Eye (tissue), 1 donor: ENCODE measurements around the gene AFM.
A peak's percentile ranks its signal among the peaks of the same experiment; 100 is the strongest.

Experiments used
- DNase-seq: peaks from one replicate; pipeline ENCODE4 v3.0.0-alpha.2; 2015

The AFM gene, protein sequence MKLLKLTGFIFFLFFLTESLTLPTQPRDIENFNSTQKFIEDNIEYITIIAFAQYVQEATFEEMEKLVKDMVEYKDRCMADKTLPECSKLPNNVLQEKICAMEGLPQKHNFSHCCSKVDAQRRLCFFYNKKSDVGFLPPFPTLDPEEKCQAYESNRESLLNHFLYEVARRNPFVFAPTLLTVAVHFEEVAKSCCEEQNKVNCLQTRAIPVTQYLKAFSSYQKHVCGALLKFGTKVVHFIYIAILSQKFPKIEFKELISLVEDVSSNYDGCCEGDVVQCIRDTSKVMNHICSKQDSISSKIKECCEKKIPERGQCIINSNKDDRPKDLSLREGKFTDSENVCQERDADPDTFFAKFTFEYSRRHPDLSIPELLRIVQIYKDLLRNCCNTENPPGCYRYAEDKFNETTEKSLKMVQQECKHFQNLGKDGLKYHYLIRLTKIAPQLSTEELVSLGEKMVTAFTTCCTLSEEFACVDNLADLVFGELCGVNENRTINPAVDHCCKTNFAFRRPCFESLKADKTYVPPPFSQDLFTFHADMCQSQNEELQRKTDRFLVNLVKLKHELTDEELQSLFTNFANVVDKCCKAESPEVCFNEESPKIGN

DNA sequence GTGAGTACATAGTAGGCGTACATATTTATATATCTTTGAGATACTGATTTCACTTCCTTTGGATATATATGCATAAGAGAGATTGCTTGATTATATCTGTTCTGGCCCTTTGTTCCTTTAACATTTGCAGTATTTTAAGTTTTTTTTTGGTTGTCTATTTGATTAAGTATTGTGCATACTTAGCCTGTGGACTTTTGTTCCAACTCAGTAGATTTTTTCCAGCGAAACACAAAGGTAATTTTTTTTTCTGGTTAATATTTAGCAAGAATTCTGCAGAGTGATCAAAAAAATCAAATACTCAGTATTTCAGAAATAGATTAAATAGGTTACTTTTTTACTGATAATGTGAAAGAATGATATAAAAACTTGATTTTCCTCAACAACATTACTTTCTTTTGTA is at the start of gene AFM:
TSS of gene AFM (plus strand) at position 388 of the 400 bp plus-strand sequence. CDS start 31 bp downstream, outside the sequence.
- DNase-seq = no peak

DNA sequence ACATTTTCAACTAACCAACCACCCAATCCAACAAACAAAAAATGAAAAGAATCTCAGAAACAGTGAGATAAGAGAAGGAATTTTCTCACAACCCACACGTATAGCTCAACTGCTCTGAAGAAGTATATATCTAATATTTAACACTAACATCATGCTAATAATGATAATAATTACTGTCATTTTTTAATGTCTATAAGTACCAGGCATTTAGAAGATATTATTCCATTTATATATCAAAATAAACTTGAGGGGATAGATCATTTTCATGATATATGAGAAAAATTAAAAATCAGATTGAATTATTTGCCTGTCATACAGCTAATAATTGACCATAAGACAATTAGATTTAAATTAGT is 49.8 kb upstream of the AFM start:
- DNase-seq = no peak

DNA sequence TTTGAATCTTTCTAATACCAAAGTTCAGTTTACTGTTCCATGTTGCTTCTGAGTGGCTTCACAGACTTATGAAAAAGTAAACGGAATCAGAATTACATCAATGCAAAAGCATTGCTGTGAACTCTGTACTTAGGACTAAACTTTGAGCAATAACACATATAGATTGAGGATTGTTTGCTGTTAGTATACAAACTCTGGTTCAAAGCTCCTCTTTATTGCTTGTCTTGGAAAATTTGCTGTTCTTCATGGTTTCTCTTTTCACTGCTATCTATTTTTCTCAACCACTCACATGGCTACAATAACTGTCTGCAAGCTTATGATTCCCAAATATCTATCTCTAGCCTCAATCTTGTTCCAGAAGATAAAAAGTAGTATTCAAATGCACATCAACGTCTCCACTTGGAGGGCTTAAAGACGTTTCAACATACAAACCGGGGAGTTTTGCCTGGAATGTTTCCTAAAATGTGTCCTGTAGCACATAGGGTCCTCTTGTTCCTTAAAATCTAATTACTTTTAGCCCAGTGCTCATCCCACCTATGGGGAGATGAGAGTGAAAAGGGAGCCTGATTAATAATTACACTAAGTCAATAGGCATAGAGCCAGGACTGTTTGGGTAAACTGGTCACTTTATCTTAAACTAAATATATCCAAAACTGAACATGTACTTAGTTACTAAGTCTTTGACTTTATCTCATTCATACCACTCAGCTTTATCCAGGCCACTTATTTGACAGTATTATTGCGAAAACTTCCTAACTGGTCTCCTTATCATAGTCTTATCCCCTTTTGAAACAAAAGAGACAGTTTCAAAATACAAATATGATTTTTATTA is 49.2 kb upstream of the AFM start:
- no peak for DNase-seq

GRCh38 chr4:73433140-73433539 is 48.4 kb upstream of the AFM start:
- DNase-seq = no peak

GRCh38 chr4:73434311-73434710 is 47.2 kb upstream of the AFM start:
- DNase-seq = no peak

- no peak for DNase-seq
Observed at GRCh38 chr4:73435984-73436383, 45.6 kb upstream of the AFM start, which contains the start of gene AFP. AFP (plus strand) TSS chr4:73436221; CDS start chr4:73436263, 42 bp downstream.

- DNase-seq = no peak
Observed at GRCh38 chr4:73436674-73437557, 44.6 kb upstream of the AFM start.

DNA sequence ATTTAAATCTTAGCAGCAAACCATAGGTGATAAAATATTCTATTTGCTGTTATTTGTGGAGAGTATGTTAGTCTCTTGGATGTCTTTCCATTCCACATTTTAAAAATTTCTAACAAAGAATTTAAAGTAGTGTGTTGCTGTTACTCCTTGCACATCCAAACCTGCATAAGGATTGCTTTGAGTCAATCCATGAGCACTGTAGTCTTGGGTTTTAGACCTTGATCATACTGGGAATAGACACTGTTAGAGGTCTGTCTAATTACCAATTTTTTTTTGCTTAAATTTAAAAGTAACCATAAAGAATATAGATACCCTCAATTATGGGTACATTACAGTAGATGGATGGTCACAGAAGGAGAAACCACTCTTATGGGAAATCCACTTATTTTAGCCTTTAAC is 44.0 kb upstream of the AFM start:
- DNase-seq = no peak

GRCh38 chr4:73438048-73438447 is 43.5 kb upstream of the AFM start:
- DNase-seq = no peak

DNA sequence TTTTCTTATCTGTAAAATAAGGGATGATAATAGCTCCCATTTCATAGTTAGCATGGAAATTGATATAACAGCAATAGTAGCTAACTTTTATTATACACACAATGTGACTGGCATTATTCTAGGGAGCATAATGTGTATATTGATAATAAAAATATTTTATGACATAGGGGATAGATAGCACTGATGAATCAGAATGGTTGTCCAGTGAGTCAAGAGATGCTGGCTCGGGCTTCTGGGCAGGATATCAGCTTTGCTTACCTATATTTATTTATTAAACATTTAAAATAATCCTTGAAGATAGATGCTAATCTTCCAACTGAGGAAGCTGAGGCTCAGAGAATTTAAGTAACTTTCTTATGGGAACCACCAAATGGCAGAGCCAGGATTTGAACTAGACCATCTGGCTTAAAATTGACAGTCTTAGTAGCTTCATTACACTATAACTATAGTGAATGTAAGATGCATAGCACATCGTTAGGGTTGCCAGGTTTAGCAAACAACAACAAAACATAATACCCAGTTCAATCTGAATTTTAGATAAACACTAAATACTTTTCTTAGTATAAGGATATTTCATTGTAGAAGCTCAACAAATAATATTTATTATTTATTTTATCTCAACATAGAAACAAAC is 42.8 kb upstream of the AFM start:
- no peak for DNase-seq

DNA sequence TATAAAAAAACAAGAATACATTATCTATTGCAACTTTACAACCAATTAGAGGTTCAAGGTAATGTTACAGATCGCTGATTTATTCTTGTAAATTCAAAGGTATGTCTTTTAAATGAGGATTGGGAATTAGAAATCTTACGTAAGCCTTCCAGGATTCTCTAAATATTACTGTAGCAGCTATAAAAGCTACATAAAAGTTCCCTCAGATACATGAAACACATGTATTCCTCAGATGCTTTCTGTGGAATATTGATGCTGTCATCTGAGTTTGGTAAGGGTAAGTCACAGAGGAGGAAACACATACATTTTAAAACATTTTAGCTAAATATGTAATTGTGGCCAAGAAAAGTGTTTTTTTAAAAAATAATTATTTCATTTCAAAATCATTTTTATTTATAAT is 42.1 kb upstream of the AFM start:
- DNase-seq = no peak

GRCh38 chr4:73439991-73440390 is 41.6 kb upstream of the AFM start:
- DNase-seq = no peak

DNA sequence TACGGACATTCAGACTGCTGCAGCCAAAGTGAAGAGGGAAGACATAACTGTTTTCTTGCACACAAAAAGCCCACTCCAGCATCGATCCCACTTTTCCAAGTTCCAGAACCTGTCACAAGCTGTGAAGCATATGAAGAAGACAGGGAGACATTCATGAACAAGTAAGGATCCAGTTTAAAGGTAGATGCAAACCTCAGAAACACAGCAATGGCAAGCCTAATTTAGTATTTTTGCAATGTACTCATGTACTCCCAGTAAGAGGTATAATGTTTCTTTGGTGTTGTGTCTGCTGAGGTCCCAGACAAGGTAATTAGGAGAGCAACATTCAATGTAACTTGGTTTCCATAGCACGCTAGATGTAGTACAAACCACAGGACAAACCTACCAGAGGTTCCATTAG is 40.9 kb upstream of the AFM start:
- no peak for DNase-seq

DNA sequence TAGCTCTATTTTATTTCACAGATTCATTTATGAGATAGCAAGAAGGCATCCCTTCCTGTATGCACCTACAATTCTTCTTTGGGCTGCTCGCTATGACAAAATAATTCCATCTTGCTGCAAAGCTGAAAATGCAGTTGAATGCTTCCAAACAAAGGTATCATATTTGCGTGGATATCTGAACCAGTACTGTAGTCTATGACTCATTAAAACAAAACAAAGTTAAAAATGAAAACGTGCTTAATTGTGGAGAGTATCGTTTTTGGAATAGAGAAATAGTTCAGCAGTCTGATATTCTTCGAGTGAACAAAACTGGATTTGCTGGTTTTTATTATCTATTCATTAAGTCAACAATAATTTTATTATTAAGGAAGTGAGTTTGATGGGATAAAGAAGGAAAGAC is 39.3 kb upstream of the AFM start:
- no peak for DNase-seq

- DNase-seq = no peak
Observed at GRCh38 chr4:73443224-73443623, 38.3 kb upstream of the AFM start.

GRCh38 chr4:73445383-73446335 is 35.9 kb upstream of the AFM start:
- no peak for DNase-seq

- DNase-seq = peak; percentile 28
Observed at GRCh38 chr4:73446336-73446938, 35.1 kb upstream of the AFM start.

DNA sequence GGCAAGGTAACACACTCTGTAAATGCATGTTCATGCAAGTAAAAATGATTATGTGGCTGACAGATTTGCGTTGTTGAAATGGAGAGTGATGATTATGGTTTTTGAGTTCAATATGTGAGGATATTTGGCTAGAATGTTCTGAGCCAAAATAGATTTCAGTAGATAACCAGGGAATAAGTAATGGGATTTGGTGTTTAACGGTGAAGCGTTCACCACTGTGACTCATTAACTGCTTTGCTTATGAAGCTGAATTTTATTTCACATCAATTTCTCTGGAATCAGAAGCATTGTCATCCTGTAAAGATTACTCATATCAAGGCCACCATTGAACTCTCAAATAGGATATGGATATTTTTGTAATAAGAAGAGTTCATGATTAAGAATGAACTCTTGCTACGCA is 33.9 kb upstream of the AFM start:
- no peak for DNase-seq

GRCh38 chr4:73448448-73449203 is 32.9 kb upstream of the AFM start:
- no peak for DNase-seq
